Measurements from ENCODE around the gene LMO1. TPM values are rescaled to one million over a fixed set of nuclear protein-coding genes. Genes with fewer than 3 reads are reported as not detected.

The LMO1 gene
- total RNA-seq, 2 experiments from 2014 or later = not detected

- Histone ChIP-seq H3K79me2 (ENCODE audit: insufficient read depth, low read depth, low read length) (no peaks in the 10 kb centered on the region), H3K27ac (ENCODE audit: low read depth, low read length, poor library complexity, severe bottlenecking) (no peak overlapping the region), H2AFZ (ENCODE audit: low read length) (no peak overlapping the region), H3K9me2 (ENCODE audit: insufficient read depth, low read length) (no peaks in the 10 kb centered on the region), H3K9me3 (ENCODE audit: low read length) (no peaks in the 10 kb centered on the region), H3K4me2 (ENCODE audit: low read length) (no peak overlapping the region), H3K4me1 (ENCODE audit: insufficient read depth, low read length, poor library complexity, severe bottlenecking) (no peaks in the 10 kb centered on the region), H3K4me3 (ENCODE audit: low read depth, low read length, poor library complexity, severe bottlenecking) (no peak overlapping the region), H4K20me1 (ENCODE audit: insufficient read depth, low read length) (no peaks in the 10 kb centered on the region), H3K36me3 (ENCODE audit: insufficient read depth, low read length) (no peaks in the 10 kb centered on the region)
- ChIA-PET POLR2A (no interaction called here), CTCF (ENCODE audit: unreplicated experiment) (no interaction called here)
- DNase-seq (ENCODE audit: low spot score) = no peak
- intact Hi-C loops (cut with micrococcal nuclease; ENCODE audit: unreplicated experiment) = no loop called here
- TF ChIP-seq CTCF (conservative IDR thresholded peaks at IDR 0.05; ENCODE audit: low read length) (no peak), EZH2phosphoT487 (IDR thresholded peaks at IDR 0.05; ENCODE audit: borderline replicate concordance, low read depth, low read length) (no peak)
- BruUV-seq (replicated peaks) = no TSS peak
Observed at GRCh38 chr11:8286886-8287285, 23.2 kb upstream of the LMO1 start.

- no peaks in the 10 kb centered on the region for H3K9me3 ChIP-seq (ENCODE audit: low read length)
- H3K36me3 ChIP-seq (ENCODE audit: insufficient read depth, low read length) = no peaks in the 10 kb centered on the region
- no peak for DNase-seq (ENCODE audit: low spot score)
- CTCF ChIA-PET (ENCODE audit: unreplicated experiment) = no interaction called here
- no peaks in the 10 kb centered on the region for H4K20me1 ChIP-seq (ENCODE audit: insufficient read depth, low read length)
- no peak for TF ChIP-seq EZH2phosphoT487 (IDR thresholded peaks at IDR 0.05; ENCODE audit: borderline replicate concordance, low read depth, low read length)
- no peak for TF ChIP-seq CTCF (conservative IDR thresholded peaks at IDR 0.05; ENCODE audit: low read length)
- BruUV-seq (replicated peaks) = no TSS peak
- no peaks in the 10 kb centered on the region for H3K9me2 ChIP-seq (ENCODE audit: insufficient read depth, low read length)
- intact Hi-C loops (cut with micrococcal nuclease; ENCODE audit: unreplicated experiment) = no loop called here
- H3K4me2 ChIP-seq (ENCODE audit: low read length) = no peak overlapping the region
- no peak overlapping the region for H3K4me3 ChIP-seq (ENCODE audit: low read depth, low read length, poor library complexity, severe bottlenecking)
- H2AFZ ChIP-seq (ENCODE audit: low read length) = no peak overlapping the region
- no peaks in the 10 kb centered on the region for H3K79me2 ChIP-seq (ENCODE audit: insufficient read depth, low read depth, low read length)
- no peak overlapping the region for H3K27ac ChIP-seq (ENCODE audit: low read depth, low read length, poor library complexity, severe bottlenecking)
- POLR2A ChIA-PET = no interaction called here
- no peaks in the 10 kb centered on the region for H3K4me1 ChIP-seq (ENCODE audit: insufficient read depth, low read length, poor library complexity, severe bottlenecking)
Observed at GRCh38 chr11:8285796-8286195, 22.1 kb upstream of the LMO1 start.

GRCh38 chr11:8285228-8285627 lies 21.6 kb upstream of the LMO1 start:
- Histone ChIP-seq H3K36me3 (ENCODE audit: insufficient read depth, low read length) (no peaks in the 10 kb centered on the region), H3K4me1 (ENCODE audit: insufficient read depth, low read length, poor library complexity, severe bottlenecking) (no peaks in the 10 kb centered on the region), H2AFZ (ENCODE audit: low read length) (no peak overlapping the region), H3K9me3 (ENCODE audit: low read length) (no peaks in the 10 kb centered on the region), H4K20me1 (ENCODE audit: insufficient read depth, low read length) (no peaks in the 10 kb centered on the region), H3K27ac (ENCODE audit: low read depth, low read length, poor library complexity, severe bottlenecking) (no peak overlapping the region), H3K4me3 (ENCODE audit: low read depth, low read length, poor library complexity, severe bottlenecking) (no peak overlapping the region), H3K4me2 (ENCODE audit: low read length) (no peak overlapping the region), H3K79me2 (ENCODE audit: insufficient read depth, low read depth, low read length) (no peaks in the 10 kb centered on the region), H3K9me2 (ENCODE audit: insufficient read depth, low read length) (no peaks in the 10 kb centered on the region)
- TF ChIP-seq CTCF (conservative IDR thresholded peaks at IDR 0.05; ENCODE audit: low read length) (no peak), EZH2phosphoT487 (IDR thresholded peaks at IDR 0.05; ENCODE audit: borderline replicate concordance, low read depth, low read length) (no peak)
- BruUV-seq (replicated peaks) = no TSS peak
- intact Hi-C loops (cut with micrococcal nuclease; ENCODE audit: unreplicated experiment) = no loop called here
- POLR2A ChIA-PET = no interaction called here
- CTCF ChIA-PET (ENCODE audit: unreplicated experiment) = no interaction called here
- DNase-seq (ENCODE audit: low spot score) = no peak

Measured in OCI-LY7 (cell line).